HG02981 (cell line): ENCODE measurements around the gene ATP2C2.
"Not testable (repeated sequence)": the region's sequence is repeated elsewhere in the genome, so short reads cannot be mapped to it uniquely, and the experiment has no call there.

Source experiments
- ATAC-seq: cut with Tn5 transposase; IDR thresholded peaks from one replicate; pipeline ENCODE4 v1.9.1; 2021; ENCODE audit warnings: mild to moderate bottlenecking, moderate library complexity; ENCODE audit not compliant: unreplicated experiment

Gene ATP2C2

DNA sequence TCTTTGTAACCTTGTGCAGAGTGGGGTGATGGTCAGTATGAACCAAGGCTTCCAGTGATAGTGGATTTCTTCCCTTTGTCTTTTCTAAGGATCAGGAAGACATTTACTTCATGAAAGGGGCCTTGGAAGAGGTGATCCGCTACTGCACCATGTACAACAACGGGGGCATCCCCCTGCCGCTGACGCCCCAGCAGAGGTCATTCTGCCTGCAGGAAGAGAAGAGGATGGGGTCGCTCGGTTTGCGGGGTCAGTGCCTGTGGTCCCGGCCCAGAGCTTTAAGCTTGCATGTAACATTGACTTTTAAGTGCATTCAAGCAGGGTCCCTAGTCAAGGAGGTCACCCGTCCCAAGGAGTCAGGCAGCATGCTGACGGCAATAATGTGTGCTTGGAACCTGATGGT lies 80.1 kb downstream of the ATP2C2 start:
- ATAC-seq: no peak

GRCh38 chr16:84449156-84450140 lies 81.1 kb downstream of the ATP2C2 start:
- ATAC-seq: no peak

GRCh38 chr16:84450176-84450865 lies 82.0 kb downstream of the ATP2C2 start:
- ATAC-seq: no peak

DNA sequence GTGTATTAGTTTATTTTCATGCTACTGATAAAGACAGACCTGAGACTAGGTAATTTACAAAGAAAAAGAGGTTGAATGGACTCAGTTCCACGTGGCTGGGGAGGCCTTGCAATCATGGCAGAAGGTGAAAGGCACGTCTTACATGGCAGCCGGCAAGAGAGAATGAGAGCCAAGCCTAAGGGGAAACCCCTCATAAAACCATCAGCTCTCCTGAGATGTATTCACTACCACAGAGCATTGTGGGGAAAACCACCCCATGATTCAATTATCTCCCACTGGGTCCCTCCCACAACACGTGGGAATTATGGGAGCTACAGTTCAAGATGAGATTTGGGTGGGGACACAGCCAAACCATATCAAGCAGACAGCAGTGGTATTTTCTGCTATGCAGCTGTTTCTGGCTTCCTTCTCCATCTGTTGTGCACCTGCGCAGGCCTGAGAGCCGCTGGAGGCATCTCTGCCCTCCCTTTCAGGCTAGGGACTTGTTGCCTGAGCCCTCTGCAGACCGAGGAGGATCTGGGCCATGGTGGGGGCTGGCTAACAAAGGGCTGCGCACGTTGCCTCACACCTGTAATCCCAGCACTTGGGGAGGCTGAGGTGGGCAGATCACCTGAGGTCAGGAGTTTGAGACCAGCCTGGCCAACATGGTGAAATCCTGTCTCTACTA lies 82.8 kb downstream of the ATP2C2 start:
- ATAC-seq: not testable (repeated sequence)

DNA sequence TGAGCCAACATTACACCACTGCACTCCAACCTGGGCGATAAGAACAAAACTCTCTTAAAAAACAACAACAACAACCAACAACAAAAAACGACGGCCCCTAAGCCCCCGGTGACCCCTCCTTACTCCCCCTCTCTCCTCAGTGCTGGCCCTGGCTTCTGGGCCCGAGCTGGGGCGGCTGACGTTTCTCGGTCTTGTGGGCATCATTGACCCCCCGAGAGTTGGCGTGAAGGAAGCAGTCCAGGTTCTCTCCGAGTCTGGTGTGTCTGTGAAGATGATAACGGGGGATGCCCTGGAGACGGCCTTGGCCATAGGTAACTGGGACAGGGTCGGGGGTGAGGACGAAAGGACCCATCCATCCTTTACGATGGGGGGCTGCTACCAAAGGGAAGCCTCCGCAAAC lies 83.4 kb downstream of the ATP2C2 start:
- no peak for ATAC-seq

- no peak for ATAC-seq
These were observed 84.9 kb downstream of the ATP2C2 start for GRCh38 chr16:84453061-84453752.

DNA sequence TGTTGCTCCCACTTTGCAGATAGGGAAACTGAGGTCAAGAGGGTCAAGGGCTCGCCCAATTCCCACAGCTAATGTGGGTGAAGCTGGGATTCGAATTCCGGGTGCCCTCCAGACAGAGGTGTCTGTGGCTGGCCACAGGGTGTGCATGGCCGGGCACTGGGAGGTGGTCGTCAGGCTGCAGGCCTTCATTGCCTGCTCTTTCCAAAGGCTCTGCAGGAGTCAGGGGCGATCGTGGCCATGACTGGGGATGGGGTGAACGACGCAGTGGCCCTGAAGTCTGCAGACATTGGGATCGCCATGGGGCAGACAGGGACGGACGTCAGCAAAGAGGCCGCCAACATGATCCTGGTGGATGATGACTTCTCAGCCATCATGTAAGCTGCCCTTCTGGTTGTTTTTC lies 86.3 kb downstream of the ATP2C2 start:
- no peak for ATAC-seq

DNA sequence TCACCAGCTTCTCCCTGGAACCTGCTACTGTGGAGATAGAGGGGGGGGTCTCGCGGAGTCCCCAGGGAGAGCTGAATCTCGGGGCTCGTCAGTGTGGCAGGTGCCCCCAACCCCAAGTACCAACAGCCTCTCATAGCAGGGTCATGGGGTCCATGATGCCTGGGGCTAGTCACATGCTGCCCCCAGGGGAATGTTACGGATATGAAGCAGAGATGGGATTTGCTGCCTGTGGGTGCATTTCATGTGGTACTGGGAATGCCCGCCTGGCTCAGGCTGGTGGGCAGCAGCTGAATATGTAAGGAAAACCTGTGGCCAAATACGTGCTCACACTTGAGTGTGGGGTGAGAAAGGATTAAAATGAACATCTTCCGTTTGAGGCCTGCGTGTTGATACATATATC lies 86.7 kb downstream of the ATP2C2 start:
- ATAC-seq: no peak

DNA sequence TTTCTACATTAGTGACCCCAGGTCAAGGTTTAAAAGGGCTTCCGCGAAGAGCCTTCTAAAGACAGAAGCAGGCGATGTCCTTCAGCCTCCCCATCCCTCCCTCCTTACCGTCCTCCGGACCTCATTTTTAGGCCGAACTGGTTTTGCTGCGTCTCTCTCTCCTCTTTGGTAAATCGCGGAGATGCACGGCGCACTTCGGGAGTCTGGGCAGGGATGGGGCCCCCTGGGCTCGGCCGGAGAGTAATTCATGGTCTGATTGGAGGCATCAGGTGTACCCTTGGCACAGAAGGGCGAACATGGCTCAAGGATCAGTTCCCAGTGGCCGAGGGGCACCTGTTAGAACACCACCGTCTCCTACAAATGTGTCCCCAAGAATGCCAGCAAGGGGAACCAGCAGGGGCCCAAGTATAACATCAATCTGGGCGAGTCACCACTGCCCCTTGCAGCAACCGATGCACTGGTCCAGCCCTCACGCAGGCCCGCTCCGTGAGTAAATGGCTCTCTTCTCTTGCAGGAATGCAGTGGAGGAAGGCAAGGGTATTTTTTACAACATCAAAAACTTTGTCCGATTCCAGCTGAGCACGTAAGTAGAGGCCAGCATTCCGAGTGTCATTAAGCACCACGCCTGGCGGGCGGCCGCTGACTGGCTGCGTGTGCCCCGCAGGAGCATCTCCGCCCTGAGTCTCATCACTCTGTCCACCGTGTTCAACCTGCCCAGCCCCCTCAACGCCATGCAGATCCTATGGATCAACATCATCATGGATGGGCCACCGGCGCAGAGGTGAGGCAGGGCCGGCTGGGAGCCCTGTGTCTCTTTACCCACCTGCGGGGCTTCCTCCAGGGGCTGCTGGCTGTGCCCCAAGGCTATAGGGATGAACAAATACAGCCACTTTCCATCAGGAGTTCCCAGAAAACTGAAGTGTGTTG lies 90.5 kb downstream of the ATP2C2 start:
- no peak for ATAC-seq

DNA sequence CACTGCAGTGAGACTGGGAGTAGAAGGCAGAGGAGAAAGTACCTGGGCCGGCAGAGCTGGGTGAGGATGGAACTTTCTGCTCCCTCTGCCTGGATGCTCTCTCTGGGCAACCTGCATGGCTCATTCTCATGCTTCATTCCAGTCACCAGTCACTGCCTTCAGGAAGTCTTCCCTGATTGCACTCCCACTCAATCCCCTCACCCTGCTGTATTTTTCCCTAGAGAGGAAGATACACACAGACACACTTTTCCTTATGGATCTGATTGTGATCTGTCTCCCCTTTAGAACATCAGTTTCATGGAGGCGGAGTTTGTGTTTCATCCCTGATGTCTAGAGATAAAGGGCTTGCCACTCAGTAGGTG lies 91.2 kb downstream of the ATP2C2 start:
- no peak for ATAC-seq

GRCh38 chr16:84459941-84460405 lies 91.6 kb downstream of the ATP2C2 start:
- no peak for ATAC-seq

GRCh38 chr16:84460406-84461028 lies 92.2 kb downstream of the ATP2C2 start:
- no peak for ATAC-seq

DNA sequence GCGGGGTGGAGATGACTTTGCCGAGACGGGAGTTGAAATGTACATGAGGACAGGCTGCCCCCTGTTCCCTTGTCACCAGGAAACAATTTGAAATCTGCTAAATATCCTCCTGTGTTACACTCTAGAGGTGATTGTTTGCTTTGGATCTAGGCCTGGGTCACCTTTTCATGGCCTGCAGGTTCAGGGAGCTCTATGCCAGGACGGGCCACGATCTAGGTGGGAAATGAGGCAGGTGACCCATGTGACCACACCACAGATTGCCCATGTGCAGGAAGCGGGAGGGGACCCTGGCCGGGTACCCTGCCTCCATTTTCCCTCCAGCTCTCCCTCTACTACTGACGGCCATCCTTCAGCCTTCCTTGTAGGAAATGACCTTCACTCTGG lies 92.7 kb downstream of the ATP2C2 start:
- ATAC-seq: no peak

GRCh38 chr16:84461413-84462295 lies 93.3 kb downstream of the ATP2C2 start:
- ATAC-seq: no peak

DNA sequence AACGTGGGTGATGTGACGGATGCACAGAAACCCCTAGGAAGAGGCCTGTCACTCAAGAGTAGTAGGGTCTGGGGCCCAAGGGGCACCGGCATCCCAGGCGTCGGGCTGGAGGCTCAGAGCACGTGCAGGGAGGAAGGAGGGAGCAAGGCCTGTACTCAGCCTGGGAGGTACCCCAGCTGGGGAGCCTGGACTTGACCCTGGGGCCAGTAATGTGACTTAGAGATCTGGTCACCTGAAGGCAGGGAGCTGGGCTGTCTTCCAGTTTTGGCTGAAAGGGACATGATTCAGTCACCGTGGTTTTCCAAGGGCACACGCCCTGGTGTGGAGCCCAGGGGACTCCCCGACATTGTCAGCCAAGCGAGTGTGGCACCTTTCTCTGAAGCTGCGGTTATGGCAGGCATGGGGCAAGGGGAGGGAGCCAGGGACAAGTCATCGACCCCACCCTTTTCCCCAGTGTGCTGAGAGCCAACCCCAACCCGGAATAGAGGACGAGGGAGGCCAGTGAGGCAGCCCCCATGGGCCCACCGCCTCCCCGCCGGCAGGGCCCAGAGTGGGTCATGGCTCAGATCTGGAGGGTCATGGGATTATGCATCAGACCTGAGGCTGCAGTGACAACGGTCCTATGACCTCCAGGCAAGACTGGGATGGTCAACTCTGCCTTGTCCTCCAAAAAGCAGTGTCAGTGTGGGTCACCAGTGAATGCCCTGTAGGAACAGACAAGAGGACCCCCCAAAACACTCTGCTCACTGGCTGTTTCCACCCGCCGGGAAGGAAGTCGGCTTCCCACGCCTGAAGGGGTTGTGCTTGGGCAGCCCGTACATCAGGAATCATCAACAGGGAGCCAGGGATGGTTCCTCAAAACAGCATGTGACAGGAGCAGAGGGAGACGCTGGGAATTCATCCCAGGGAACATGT lies 94.2 kb downstream of the ATP2C2 start:
- no peak for ATAC-seq

DNA sequence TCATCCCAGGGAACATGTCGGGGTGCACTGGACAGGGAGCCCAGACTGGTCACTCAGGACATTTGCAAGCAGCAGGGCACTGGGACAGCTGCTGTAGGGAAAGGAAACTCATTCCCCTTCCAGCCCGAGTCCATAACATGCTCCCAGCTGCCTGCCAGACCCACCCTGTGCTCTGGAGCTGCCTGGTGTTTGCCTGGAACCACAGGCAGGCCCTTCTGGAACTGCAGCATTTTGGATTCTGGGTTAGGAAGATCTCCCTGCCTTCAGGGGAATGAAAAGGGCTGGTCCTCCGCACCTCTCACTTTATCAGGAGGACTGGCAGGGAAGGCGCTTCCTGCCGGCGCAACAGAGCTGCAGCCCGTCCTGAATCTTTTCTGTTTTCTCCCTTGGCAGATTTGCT lies 94.9 kb downstream of the ATP2C2 start:
- ATAC-seq: no peak

- no peak for ATAC-seq
These were observed 95.8 kb downstream of the ATP2C2 start for GRCh38 chr16:84464116-84464515.
